Mesendoderm (in vitro differentiated cells): ENCODE data around the gene NISCH.

Experiments used
- DNase-seq: peaks from one replicate; pipeline ENCODE4 v3.0.0; 2013
- H2AK5ac ChIP-seq: 2 replicates; pipeline ENCODE4 v1.6.1; 2013; ENCODE audit warnings: low read length, inconsistent platforms
- H2BK120ac ChIP-seq: 2 replicates; pipeline ENCODE4 v1.6.1; 2013; ENCODE audit warnings: low read depth, mild to moderate bottlenecking, low read length, moderate library complexity, mixed read lengths
- H2BK15ac ChIP-seq: replicated peaks from 2 replicates; pipeline ENCODE4 v1.6.1; 2013; ENCODE audit warnings: low read depth, mild to moderate bottlenecking, moderate library complexity
- H2BK5ac ChIP-seq: 2 replicates; pipeline ENCODE4 v1.6.1; 2013; ENCODE audit warnings: low read length, inconsistent platforms
- H3K18ac ChIP-seq: 2 replicates; pipeline ENCODE4 v1.6.1; 2013; ENCODE audit warnings: mild to moderate bottlenecking, low read length, mixed read lengths
- H3K23ac ChIP-seq: one replicate; pipeline ENCODE4 v1.6.1; 2013; ENCODE audit warnings: low read length
- H3K27ac ChIP-seq: 2 replicates; pipeline ENCODE4 v1.5.1; 2013; ENCODE audit warnings: low read depth, mild to moderate bottlenecking, inconsistent platforms, low read length, moderate library complexity
- H3K27me3 ChIP-seq: 2 replicates; pipeline ENCODE4 v1.6.1; 2013; ENCODE audit warnings: low read length, control low read depth, mild to moderate bottlenecking, inconsistent platforms; ENCODE audit not compliant: insufficient read depth, poor library complexity
- H3K36me3 ChIP-seq: 2 replicates; pipeline ENCODE4 v1.6.1; 2013; ENCODE audit warnings: low read length, inconsistent platforms; ENCODE audit not compliant: control insufficient read depth, insufficient read depth
- H3K4ac ChIP-seq: one replicate; pipeline ENCODE4 v1.6.1; 2013; ENCODE audit warnings: low read depth, mild to moderate bottlenecking, low read length, moderate library complexity
- H3K4me1 ChIP-seq: 2 replicates; pipeline ENCODE4 v1.6.1; 2013; ENCODE audit warnings: low read depth, low read length, inconsistent platforms; ENCODE audit not compliant: control insufficient read depth
- H3K4me2 ChIP-seq: 2 replicates; pipeline ENCODE4 v1.6.1; 2013; ENCODE audit warnings: low read length
- H3K4me3 ChIP-seq: 2 replicates; pipeline ENCODE4 v1.5.1; 2013; ENCODE audit warnings: mild to moderate bottlenecking, low read length
- H3K56ac ChIP-seq: one replicate; pipeline ENCODE4 v1.6.1; 2013; ENCODE audit warnings: low read length
- H3K79me1 ChIP-seq: 2 replicates; pipeline ENCODE4 v1.6.1; 2013; ENCODE audit warnings: low read length, inconsistent platforms
- H3K79me2 ChIP-seq: 2 replicates; pipeline ENCODE4 v1.6.1; 2013; ENCODE audit warnings: mild to moderate bottlenecking, low read length; ENCODE audit not compliant: control insufficient read depth, insufficient read depth
- H3K9ac ChIP-seq: 2 replicates; pipeline ENCODE4 v1.6.1; 2013; ENCODE audit warnings: low read length, inconsistent platforms
- H4K5ac ChIP-seq: one replicate; pipeline ENCODE4 v1.6.1; 2013; ENCODE audit warnings: low read length
- H4K8ac ChIP-seq: one replicate; pipeline ENCODE4 v1.6.1; 2013; ENCODE audit warnings: low read depth, mild to moderate bottlenecking, control low read depth, low read length, moderate library complexity
- WGBS: extraction: QIAGEN DNeasy Blood & Tissue Kit; methylation state at CpG from one replicate; pipeline ENCODE4 v1.1.7; 2013; ENCODE audit warnings: low lambda C conversion rate, missing lambda C conversion rate; ENCODE audit not compliant: insufficient coverage; ENCODE audit errors: extremely low coverage; 5-methylcytosine and 5-hydroxymethylcytosine counted together

NISCH gene

GRCh38 chr3:52433328-52433995, 21.9 kb upstream of the NISCH start:
- Histone ChIP-seq H3K23ac (no peak overlapping the region), H3K4me1 (no peaks in the 10 kb centered on the region), H3K27ac (no peak overlapping the region), H2BK120ac (no peak overlapping the region), H3K79me1 (no peaks in the 10 kb centered on the region), H2BK15ac (no peak overlapping the region), H3K4me3 (no peak overlapping the region), H3K36me3 (no peaks in the 10 kb centered on the region), H3K18ac (no peak overlapping the region), H3K4me2 (no peak overlapping the region), H3K9ac (no peak overlapping the region), H4K8ac (no peak overlapping the region), H3K4ac (no peak overlapping the region), H2BK5ac (no peak overlapping the region), H3K56ac (peak overlapping the region; percentile 15), H3K27me3 (no peaks in the 10 kb centered on the region), H2AK5ac (no peak overlapping the region), H3K79me2 (no peaks in the 10 kb centered on the region), H4K5ac (no peak overlapping the region)
- no CpG with 5 or more reads among the region's 10 CpGs for WGBS
- DNase-seq: no peak

- Histone ChIP-seq H3K56ac (peak overlapping the region; percentile 15), H3K9ac (no peak overlapping the region), H2BK5ac (no peak overlapping the region), H3K27ac (no peak overlapping the region), H3K23ac (no peak overlapping the region), H3K18ac (no peak overlapping the region), H3K27me3 (no peaks in the 10 kb centered on the region), H3K79me1 (no peaks in the 10 kb centered on the region), H3K4me2 (no peak overlapping the region), H3K36me3 (no peaks in the 10 kb centered on the region), H2BK15ac (no peak overlapping the region), H4K5ac (no peak overlapping the region), H3K79me2 (no peaks in the 10 kb centered on the region), H3K4me3 (no peak overlapping the region), H4K8ac (no peak overlapping the region), H3K4ac (no peak overlapping the region), H2BK120ac (no peak overlapping the region), H2AK5ac (no peak overlapping the region), H3K4me1 (no peaks in the 10 kb centered on the region)
- WGBS: no CpG with 5 or more reads among the region's 6 CpGs
- DNase-seq: no peak
Measured at GRCh38 chr3:52433996-52434479, 21.4 kb upstream of the NISCH start.

- H3K9ac ChIP-seq: no peak overlapping the region
- H2BK5ac ChIP-seq: no peak overlapping the region
- no peaks in the 10 kb centered on the region for H3K79me1 ChIP-seq
- WGBS: no CpG with 5 or more reads among the region's 9 CpGs
- no peaks in the 10 kb centered on the region for H3K4me1 ChIP-seq
- H3K79me2 ChIP-seq: no peaks in the 10 kb centered on the region
- H3K18ac ChIP-seq: no peak overlapping the region
- H3K27ac ChIP-seq: no peak overlapping the region
- H3K56ac ChIP-seq: no peak overlapping the region
- H2BK120ac ChIP-seq: no peak overlapping the region
- no peak overlapping the region for H4K8ac ChIP-seq
- no peak overlapping the region for H2AK5ac ChIP-seq
- no peak overlapping the region for H3K4me2 ChIP-seq
- H3K36me3 ChIP-seq: no peaks in the 10 kb centered on the region
- no peak overlapping the region for H3K4ac ChIP-seq
- DNase-seq: no peak
- H3K4me3 ChIP-seq: no peak overlapping the region
- no peak overlapping the region for H4K5ac ChIP-seq
- H2BK15ac ChIP-seq: no peak overlapping the region
- no peaks in the 10 kb centered on the region for H3K27me3 ChIP-seq
- no peak overlapping the region for H3K23ac ChIP-seq
Measured at GRCh38 chr3:52434491-52435115, 20.8 kb upstream of the NISCH start.

- no peak overlapping the region for H2BK15ac ChIP-seq
- WGBS: no CpG with 5 or more reads among the region's 32 CpGs
- H3K36me3 ChIP-seq: no peaks in the 10 kb centered on the region
- H3K79me1 ChIP-seq: no peaks in the 10 kb centered on the region
- H3K4me2 ChIP-seq: no peak overlapping the region
- DNase-seq: no peak
- H3K23ac ChIP-seq: no peak overlapping the region
- no peak overlapping the region for H4K8ac ChIP-seq
- H3K27ac ChIP-seq: no peak overlapping the region
- H3K4ac ChIP-seq: no peak overlapping the region
- H3K56ac ChIP-seq: no peak overlapping the region
- no peaks in the 10 kb centered on the region for H3K27me3 ChIP-seq
- no peak overlapping the region for H3K9ac ChIP-seq
- no peak overlapping the region for H4K5ac ChIP-seq
- H3K79me2 ChIP-seq: no peaks in the 10 kb centered on the region
- no peak overlapping the region for H2BK120ac ChIP-seq
- no peak overlapping the region for H2AK5ac ChIP-seq
- no peak overlapping the region for H3K4me3 ChIP-seq
- no peaks in the 10 kb centered on the region for H3K4me1 ChIP-seq
- H3K18ac ChIP-seq: no peak overlapping the region
- no peak overlapping the region for H2BK5ac ChIP-seq
Measured at GRCh38 chr3:52435246-52436101, 19.9 kb upstream of the NISCH start.

- Histone ChIP-seq H3K79me1 (no peaks in the 10 kb centered on the region), H3K4ac (no peak overlapping the region), H3K79me2 (no peaks in the 10 kb centered on the region), H4K8ac (no peak overlapping the region), H3K56ac (peak overlapping the region; percentile 42), H2BK5ac (no peak overlapping the region), H3K27me3 (no peaks in the 10 kb centered on the region), H3K9ac (no peak overlapping the region), H3K36me3 (no peaks in the 10 kb centered on the region), H3K23ac (no peak overlapping the region), H3K4me3 (no peak overlapping the region), H3K4me1 (no peaks in the 10 kb centered on the region), H2BK15ac (no peak overlapping the region), H4K5ac (no peak overlapping the region), H3K18ac (no peak overlapping the region), H3K27ac (no peak overlapping the region), H2BK120ac (no peak overlapping the region), H2AK5ac (no peak overlapping the region), H3K4me2 (no peak overlapping the region)
- no peak for DNase-seq
- no CpG with 5 or more reads among the region's 13 CpGs for WGBS
Measured at GRCh38 chr3:52436500-52437149, 18.8 kb upstream of the NISCH start.
